Neuronal stem cell (in vitro differentiated cells): ENCODE results near the gene ENTHD1.

ENCODE experiments used
- DNase-seq: peaks from one replicate; pipeline ENCODE4 v3.0.0-alpha.2; 2013; ENCODE audit warnings: low spot score
- H2AFZ ChIP-seq: one replicate; pipeline ENCODE4 v1.6.1; 2013; ENCODE audit warnings: mild to moderate bottlenecking, low read length, inconsistent platforms
- H2AK5ac ChIP-seq: 2 replicates; pipeline ENCODE4 v1.6.1; 2013; ENCODE audit warnings: low read depth, mild to moderate bottlenecking, inconsistent platforms, low read length, moderate library complexity, mixed read lengths
- H2BK120ac ChIP-seq: 2 replicates; pipeline ENCODE4 v1.6.1; 2013; ENCODE audit warnings: low read depth, mild to moderate bottlenecking, inconsistent platforms, low read length, moderate library complexity, mixed read lengths
- H2BK12ac ChIP-seq: one replicate; pipeline ENCODE4 v1.6.1; 2013; ENCODE audit warnings: low read length, inconsistent platforms
- H2BK15ac ChIP-seq: 2 replicates; pipeline ENCODE4 v1.6.1; 2013; ENCODE audit warnings: mild to moderate bottlenecking, low read length, inconsistent platforms, mixed read lengths
- H2BK5ac ChIP-seq: one replicate; pipeline ENCODE4 v1.6.1; 2013; ENCODE audit warnings: inconsistent platforms, mild to moderate bottlenecking, low read length, moderate library complexity
- H3K14ac ChIP-seq: one replicate; pipeline ENCODE4 v1.6.1; 2013; ENCODE audit warnings: low read length, inconsistent platforms
- H3K18ac ChIP-seq: 2 replicates; pipeline ENCODE4 v1.6.1; 2013; ENCODE audit warnings: low read length, inconsistent platforms
- H3K23ac ChIP-seq: 2 replicates; pipeline ENCODE4 v1.6.1; 2013; ENCODE audit warnings: low read depth, mild to moderate bottlenecking, mixed read lengths, low read length, inconsistent platforms; ENCODE audit not compliant: poor library complexity
- H3K27ac ChIP-seq: replicated peaks from 3 replicates; pipeline ENCODE4 v1.5.1; 2013; ENCODE audit warnings: low read length, inconsistent platforms
- H3K27me3 ChIP-seq, 3 experiments: 2 replicates each; pipeline ENCODE4 v1.6.1; 2013; ENCODE audit warnings: low read length in 3 of 3, mild to moderate bottlenecking in 2 of 3, inconsistent platforms in 1 of 3, low read depth in 1 of 3, mixed read lengths in 1 of 3, moderate library complexity in 1 of 3; ENCODE audit not compliant: control insufficient read depth in 3 of 3, insufficient read depth in 3 of 3
- H3K36me3 ChIP-seq, 2 donors: replicated peaks in 1 of 2; 2 replicates each; pipeline ENCODE4 v1.6.1; 2013; ENCODE audit warnings: low read length in 2 of 2; ENCODE audit not compliant: control insufficient read depth in 2 of 2, insufficient read depth in 2 of 2
- H3K4ac ChIP-seq: 2 replicates; pipeline ENCODE4 v1.6.1; 2013; ENCODE audit warnings: inconsistent platforms, mild to moderate bottlenecking, low read length, moderate library complexity
- H3K4me1 ChIP-seq, 2 donors: 1 replicate in 1 of 2; 2 replicates in 1 of 2; pipeline ENCODE4 v1.6.1; 2013; ENCODE audit warnings: low read length in 2 of 2, low read depth in 1 of 2; ENCODE audit not compliant: control insufficient read depth in 2 of 2, insufficient read depth in 1 of 2
- H3K4me2 ChIP-seq: one replicate; pipeline ENCODE4 v1.6.1; 2013; ENCODE audit warnings: mild to moderate bottlenecking, low read length, inconsistent platforms; ENCODE audit not compliant: insufficient read depth, poor library complexity, severe bottlenecking
- H3K4me3 ChIP-seq, 2 donors: 2 replicates each; pipeline ENCODE4 v1.5.1; 2013; ENCODE audit warnings: low read length in 2 of 2, mild to moderate bottlenecking in 2 of 2, inconsistent platforms in 1 of 2, moderate library complexity in 1 of 2
- H3K79me1 ChIP-seq: one replicate; pipeline ENCODE4 v1.6.1; 2013; ENCODE audit warnings: low read depth, mild to moderate bottlenecking, inconsistent platforms, low read length, moderate library complexity
- H3K9ac ChIP-seq: one replicate; pipeline ENCODE4 v1.6.1; 2013; ENCODE audit warnings: mild to moderate bottlenecking, low read depth, low read length, inconsistent platforms; ENCODE audit not compliant: poor library complexity
- H3K9me3 ChIP-seq, 2 donors: replicated peaks in 1 of 2; 2 replicates each; pipeline versions ENCODE3 to v1.6.1; 2013; ENCODE audit warnings: low read length in 2 of 2, mild to moderate bottlenecking in 2 of 2, inconsistent platforms in 1 of 2, low read depth in 1 of 2, mixed read lengths in 1 of 2, moderate library complexity in 1 of 2; ENCODE audit not compliant: control insufficient read depth in 2 of 2, insufficient read depth in 1 of 2
- H4K8ac ChIP-seq: one replicate; pipeline ENCODE4 v1.6.1; 2013; ENCODE audit warnings: low read depth, mild to moderate bottlenecking, inconsistent platforms, low read length, moderate library complexity
- H4K91ac ChIP-seq: one replicate; pipeline ENCODE4 v1.6.1; 2013; ENCODE audit warnings: low read length, low read depth, mild to moderate bottlenecking, inconsistent platforms; ENCODE audit not compliant: poor library complexity
- WGBS, 2 donors: extraction: QIAGEN DNeasy Blood & Tissue Kit; methylation state at CpG; one replicate each; pipeline ENCODE4 v1.1.7; 2013; ENCODE audit warnings: missing lambda C conversion rate in 2 of 2, mixed read lengths in 1 of 2; ENCODE audit not compliant: insufficient read length in 2 of 2, insufficient replicate concordance in 1 of 2; ENCODE audit errors: extremely low coverage in 2 of 2; 5-methylcytosine and 5-hydroxymethylcytosine counted together

Gene ENTHD1

DNA sequence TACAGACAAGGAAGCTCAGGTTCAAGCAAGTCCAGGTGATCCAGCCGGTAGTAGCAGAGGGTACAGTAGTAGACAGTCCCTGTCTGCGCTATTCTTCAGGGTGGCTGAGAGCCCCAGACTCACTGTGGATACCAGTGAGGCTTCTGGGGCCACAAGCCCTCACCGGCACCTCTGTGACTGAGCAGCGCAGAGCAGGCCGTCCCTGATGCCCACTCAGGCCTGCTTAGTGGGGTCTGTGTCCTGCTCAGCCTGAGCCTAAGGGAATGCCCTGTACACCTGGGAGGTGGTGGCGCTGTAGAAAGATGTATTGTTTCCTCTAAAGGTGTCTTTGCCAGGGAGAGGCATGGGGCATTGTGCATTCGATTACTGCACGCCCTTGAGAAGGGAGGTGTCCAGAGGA, 179.2 kb downstream of the ENTHD1 start:
- no peaks in the 10 kb centered on the region for H3K79me1 ChIP-seq
- H2BK12ac ChIP-seq, result no peak overlapping the region
- H3K9me3 ChIP-seq, result no peaks in the 10 kb centered on the region
- no peak overlapping the region for H2BK5ac ChIP-seq
- H3K23ac ChIP-seq, result peak overlapping the region; percentile 4
- H3K14ac ChIP-seq, result no peak overlapping the region
- H3K4ac ChIP-seq, result no peak overlapping the region
- H3K4me1 ChIP-seq, result peaks cover 3 to 24% of the 10 kb centered on the region in 2 donors
- H2BK15ac ChIP-seq, result no peak overlapping the region
- DNase-seq, result no peak
- no CpG with 5 or more reads among the region's 8 CpGs for WGBS, 2 donors
- H4K91ac ChIP-seq, result no peak overlapping the region
- H3K27ac ChIP-seq, result no peak overlapping the region
- no peak overlapping the region for H2BK120ac ChIP-seq
- H4K8ac ChIP-seq, result no peak overlapping the region
- no peak overlapping the region for H2AFZ ChIP-seq
- no peak overlapping the region for H3K4me3 ChIP-seq
- H3K18ac ChIP-seq, result peak overlapping the region; percentile 41
- peak overlapping the region; percentile 53 for H2AK5ac ChIP-seq
- H3K9ac ChIP-seq, result peak overlapping the region; percentile 7
- H3K36me3 ChIP-seq, result no peaks in the 10 kb centered on the region
- no peak overlapping the region for H3K4me2 ChIP-seq
- H3K27me3 ChIP-seq, result peaks cover 0 to 10% (median 0%) of the 10 kb centered on the region in 3 experiments

DNA sequence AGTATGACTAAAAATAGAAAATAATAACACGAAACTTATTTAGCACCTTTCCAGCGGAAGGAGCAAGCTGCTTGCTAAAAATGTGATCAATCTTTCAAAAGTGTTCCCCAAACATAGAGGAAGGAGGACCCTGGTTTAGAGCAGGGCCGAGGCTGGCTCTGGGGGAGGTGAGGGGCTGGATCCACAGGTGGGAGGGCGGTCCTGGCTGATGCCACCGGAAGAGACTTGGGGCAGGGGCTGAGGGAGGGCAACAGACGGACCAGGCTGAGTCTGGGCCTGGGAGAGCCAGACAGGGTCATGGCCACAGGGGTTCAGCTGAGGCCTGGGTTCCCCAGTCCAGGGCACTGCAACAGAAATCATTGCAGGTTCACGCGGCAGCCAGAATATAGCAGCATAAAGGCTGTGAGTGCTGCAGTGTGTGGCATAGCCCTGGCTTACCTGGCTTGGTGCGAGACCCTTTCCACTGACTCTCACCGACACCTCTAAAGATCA, 179.7 kb downstream of the ENTHD1 start:
- H3K9me3 ChIP-seq, result no peaks in the 10 kb centered on the region
- H3K18ac ChIP-seq, result peak overlapping the region; percentile 55
- no CpG with 5 or more reads among the region's 10 CpGs for WGBS, 2 donors
- no peak for DNase-seq
- no peak overlapping the region for H3K4me3 ChIP-seq
- peak overlapping the region; percentile 7 for H3K9ac ChIP-seq
- H4K91ac ChIP-seq, result no peak overlapping the region
- H2BK12ac ChIP-seq, result no peak overlapping the region
- no peak overlapping the region for H3K4me2 ChIP-seq
- H3K4ac ChIP-seq, result no peak overlapping the region
- peak overlapping the region; percentile 53 for H2AK5ac ChIP-seq
- H3K27me3 ChIP-seq, result peaks cover 0 to 12% (median 0%) of the 10 kb centered on the region in 3 experiments
- H3K27ac ChIP-seq, result no peak overlapping the region
- no peak overlapping the region for H4K8ac ChIP-seq
- peak overlapping the region; percentile 82 for H2BK15ac ChIP-seq
- H3K36me3 ChIP-seq, result no peaks in the 10 kb centered on the region
- no peak overlapping the region for H2BK120ac ChIP-seq
- no peak overlapping the region for H3K23ac ChIP-seq
- H2AFZ ChIP-seq, result no peak overlapping the region
- peaks cover 3 to 24% of the 10 kb centered on the region in 2 donors for H3K4me1 ChIP-seq
- no peak overlapping the region for H2BK5ac ChIP-seq
- H3K79me1 ChIP-seq, result no peaks in the 10 kb centered on the region
- H3K14ac ChIP-seq, result no peak overlapping the region

DNA sequence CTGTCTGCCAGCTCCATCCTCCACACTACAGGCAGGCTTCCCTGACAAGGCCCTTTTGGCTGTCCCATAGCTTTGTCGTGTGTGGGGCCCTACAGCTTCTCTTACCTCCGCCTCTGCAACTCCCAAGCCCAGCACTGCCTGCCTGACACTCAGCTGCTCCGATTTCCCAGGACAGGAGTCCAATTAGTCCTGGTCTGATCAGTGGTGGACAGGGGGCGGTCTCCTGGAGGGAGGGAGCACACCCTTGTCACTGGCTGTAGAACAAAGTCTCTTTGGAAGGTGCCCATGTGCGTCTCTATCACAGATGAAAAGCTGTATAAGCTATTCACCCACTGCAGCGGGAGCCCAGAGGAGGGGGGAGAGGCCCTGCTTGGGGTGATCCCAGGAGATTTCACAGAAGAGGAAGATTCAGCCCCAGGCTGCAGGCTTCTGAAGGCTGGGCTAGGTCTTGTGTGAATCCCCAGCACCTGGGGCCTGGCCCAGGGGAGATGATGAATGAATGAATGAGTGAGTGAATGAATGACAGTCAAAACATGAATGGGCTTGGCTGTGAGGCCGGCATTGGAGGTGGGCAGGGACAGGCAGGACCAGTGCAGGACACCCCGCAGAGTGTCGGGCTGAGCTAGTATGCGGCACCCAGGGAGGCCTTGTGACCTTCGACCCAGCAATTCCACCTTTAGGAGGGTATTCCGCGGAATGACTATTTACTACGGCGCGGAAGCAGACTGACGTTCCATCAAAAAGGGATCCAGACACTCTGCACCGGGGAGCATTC, 180.6 kb downstream of the ENTHD1 start:
- no peaks in the 10 kb centered on the region for H3K79me1 ChIP-seq

DNA sequence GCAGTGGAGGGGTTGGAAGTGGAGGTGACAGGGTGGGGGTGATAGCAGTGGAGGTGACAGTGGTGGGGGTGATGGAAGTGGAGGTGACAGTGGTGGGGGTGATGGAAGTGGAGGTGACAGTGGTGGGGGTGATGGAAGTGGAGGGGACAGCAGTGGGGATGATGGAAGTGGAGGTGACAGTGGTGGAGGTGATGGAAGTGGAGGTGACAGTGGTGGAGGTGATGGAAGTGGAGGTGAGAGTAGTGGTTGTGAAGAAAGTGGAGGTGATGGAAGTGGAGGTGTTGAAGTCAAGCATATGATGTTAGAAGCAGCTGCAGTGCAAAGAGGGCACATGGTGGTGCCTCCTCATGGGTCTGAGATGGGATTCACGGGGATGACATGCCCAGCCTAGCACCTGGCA, 181.5 kb downstream of the ENTHD1 start:
- peak overlapping the region in 1 of 2 donors; percentile 9 for H3K4me3 ChIP-seq
- H2BK5ac ChIP-seq, result no peak overlapping the region
- no CpG with 5 or more reads among the region's 1 CpG for WGBS, 2 donors
- H3K9ac ChIP-seq, result no peak overlapping the region
- H3K36me3 ChIP-seq, result no peaks in the 10 kb centered on the region
- no peak overlapping the region for H2BK120ac ChIP-seq
- H3K79me1 ChIP-seq, result no peaks in the 10 kb centered on the region
- H2BK12ac ChIP-seq, result no peak overlapping the region
- H3K27ac ChIP-seq, result no peak overlapping the region
- peak overlapping the region; percentile 49 for H3K18ac ChIP-seq
- H3K14ac ChIP-seq, result no peak overlapping the region
- H2BK15ac ChIP-seq, result no peak overlapping the region
- no peak overlapping the region for H3K4ac ChIP-seq
- H4K91ac ChIP-seq, result no peak overlapping the region
- H3K23ac ChIP-seq, result no peak overlapping the region
- H3K4me2 ChIP-seq, result no peak overlapping the region
- no peak overlapping the region for H2AK5ac ChIP-seq
- H3K27me3 ChIP-seq, result peaks cover 0 to 21% (median 0%) of the 10 kb centered on the region in 3 experiments
- no peaks in the 10 kb centered on the region for H3K9me3 ChIP-seq
- no peak overlapping the region for H4K8ac ChIP-seq
- peaks cover 0 to 22% of the 10 kb centered on the region in 2 donors for H3K4me1 ChIP-seq
- DNase-seq, result no peak
- no peak overlapping the region for H2AFZ ChIP-seq

More for the DNA sequence above, 180.6 kb downstream of the ENTHD1 start:
- H2BK120ac ChIP-seq, result no peak overlapping the region
- H3K27me3 ChIP-seq, result peaks cover 0 to 15% (median 0%) of the 10 kb centered on the region in 3 experiments
- H3K4me1 ChIP-seq, result peaks cover 3 to 24% of the 10 kb centered on the region in 2 donors
- H2AK5ac ChIP-seq, result no peak overlapping the region
- no peak overlapping the region for H3K4me3 ChIP-seq
- H2BK15ac ChIP-seq, result no peak overlapping the region
- peak overlapping the region; percentile 4 for H3K18ac ChIP-seq
- H3K23ac ChIP-seq, result no peak overlapping the region
- no peak overlapping the region for H3K14ac ChIP-seq
- H3K4me2 ChIP-seq, result no peak overlapping the region
- H3K27ac ChIP-seq, result peak overlapping the region; percentile 31
- H4K91ac ChIP-seq, result no peak overlapping the region
- DNase-seq, result no peak
- H2AFZ ChIP-seq, result no peak overlapping the region
- no peak overlapping the region for H3K9ac ChIP-seq
- no peak overlapping the region for H3K4ac ChIP-seq
- no peaks in the 10 kb centered on the region for H3K9me3 ChIP-seq
- peak overlapping the region; percentile 22 for H2BK5ac ChIP-seq
- no CpG with 5 or more reads among the region's 18 CpGs for WGBS, 2 donors
- H3K36me3 ChIP-seq, result no peaks in the 10 kb centered on the region
- H2BK12ac ChIP-seq, result no peak overlapping the region
- H4K8ac ChIP-seq, result no peak overlapping the region
